ENCODE data around the gene MINDY4.
"Not testable (repeated sequence)": the region's sequence is repeated elsewhere in the genome, so short reads cannot be mapped to it uniquely, and the experiment has no call there.

Gene MINDY4

DNA sequence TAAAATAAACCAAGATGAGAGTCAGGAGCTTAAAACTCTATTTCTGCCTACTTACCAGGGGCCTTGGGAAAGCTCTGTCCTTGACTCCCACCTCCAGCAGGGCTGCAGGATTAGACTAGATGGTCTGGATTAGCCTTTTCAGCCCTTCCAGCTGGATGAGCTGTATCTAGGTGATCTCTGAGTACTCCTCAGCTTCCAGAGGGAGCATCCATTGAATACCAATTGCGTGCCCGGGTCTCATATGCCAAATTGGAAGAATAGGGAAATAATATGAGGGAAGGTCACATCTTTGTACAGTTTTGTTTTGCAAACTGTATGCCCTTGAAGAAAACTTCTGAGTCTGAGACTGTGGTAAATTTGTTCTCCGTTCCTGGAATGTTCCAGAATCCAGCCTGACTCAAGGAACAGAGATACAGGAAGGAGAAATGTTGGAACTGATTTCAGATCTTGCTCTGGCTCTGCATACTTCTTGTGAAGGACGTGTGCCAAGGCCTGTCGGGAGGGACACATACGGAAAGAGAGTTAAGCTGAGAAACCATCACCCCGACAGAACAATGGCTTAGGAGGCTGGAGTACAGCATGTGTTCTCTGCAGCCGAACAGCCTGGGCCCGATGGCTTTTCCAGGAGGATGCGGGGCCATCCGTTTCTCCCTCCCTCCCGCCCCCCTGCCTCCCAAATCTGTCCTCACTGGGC lies 44.9 kb downstream of the MINDY4 start:
- Mint-ChIP-seq H3K27me3 (no peaks in the 10 kb centered on the region), H3K4me1 (ENCODE audit: low read depth) (no peaks in the 10 kb centered on the region), H3K4me3 (no peak overlapping the region), H3K36me3 (ENCODE audit: low read depth) (no peaks in the 10 kb centered on the region), H3K27ac (no peak overlapping the region), H3K9me3 (no peaks in the 10 kb centered on the region)

DNA sequence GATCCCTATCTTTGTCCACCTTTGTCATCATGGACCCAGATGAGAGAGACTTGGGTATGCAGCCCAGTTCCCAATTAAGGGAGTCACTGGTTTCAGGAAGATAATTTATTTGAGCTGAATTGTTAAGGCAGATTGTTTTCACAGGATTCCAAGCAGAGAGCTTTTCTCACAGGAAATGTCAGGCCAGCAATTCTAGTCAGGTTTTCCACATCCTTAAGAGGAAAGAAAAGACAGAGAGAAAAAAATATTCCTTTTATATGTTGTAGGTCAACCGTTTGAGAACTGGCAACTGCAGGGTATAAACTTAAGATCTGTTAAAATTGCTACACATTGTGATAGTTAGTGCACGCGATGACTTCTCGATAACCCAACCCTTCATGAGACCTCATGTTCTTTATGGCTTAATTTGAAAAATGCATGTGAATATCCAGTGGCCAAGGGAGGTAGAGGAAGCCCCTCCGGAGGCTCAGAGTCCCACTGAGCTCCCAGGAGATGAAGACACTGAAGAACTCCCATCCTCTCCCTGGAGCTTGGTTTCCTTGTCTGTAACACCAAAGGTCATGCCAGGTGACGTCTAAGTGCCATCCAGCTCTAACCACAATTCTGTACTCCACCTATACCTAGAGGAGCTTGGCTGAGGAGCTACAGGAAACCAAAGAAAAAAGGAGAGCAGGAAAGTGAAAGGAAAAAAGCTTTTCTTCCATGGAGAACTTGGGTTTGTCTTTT lies 45.6 kb downstream of the MINDY4 start:
- Mint-ChIP-seq H3K27ac (no peak overlapping the region), H3K36me3 (ENCODE audit: low read depth) (no peaks in the 10 kb centered on the region), H3K27me3 (no peaks in the 10 kb centered on the region), H3K4me1 (ENCODE audit: low read depth) (no peaks in the 10 kb centered on the region), H3K4me3 (no peak overlapping the region), H3K9me3 (no peaks in the 10 kb centered on the region)

DNA sequence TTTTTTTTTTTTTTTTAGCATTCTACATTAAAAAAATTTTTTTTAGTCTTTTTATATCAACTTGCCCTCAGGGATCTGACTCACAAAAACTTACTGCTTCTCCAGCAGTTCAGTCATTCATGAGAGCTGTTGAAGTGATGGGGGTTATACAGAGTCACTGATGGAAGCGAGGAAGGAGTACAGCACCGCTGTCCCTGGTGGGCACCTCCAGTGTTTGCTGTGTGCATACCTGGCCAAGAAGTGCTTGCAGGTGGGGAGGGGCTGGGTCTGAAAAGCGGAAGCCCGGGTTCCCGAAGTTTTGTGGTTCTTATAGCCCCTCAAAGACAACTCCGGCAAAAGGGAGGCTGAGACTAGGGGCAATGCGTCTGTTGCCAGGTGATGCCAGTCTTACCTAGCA lies 46.2 kb downstream of the MINDY4 start:
- Mint-ChIP-seq H3K4me3 (no peak overlapping the region), H3K9me3 (no peaks in the 10 kb centered on the region), H3K4me1 (ENCODE audit: low read depth) (no peaks in the 10 kb centered on the region), H3K27ac (no peak overlapping the region), H3K27me3 (no peaks in the 10 kb centered on the region), H3K36me3 (ENCODE audit: low read depth) (no peaks in the 10 kb centered on the region)

DNA sequence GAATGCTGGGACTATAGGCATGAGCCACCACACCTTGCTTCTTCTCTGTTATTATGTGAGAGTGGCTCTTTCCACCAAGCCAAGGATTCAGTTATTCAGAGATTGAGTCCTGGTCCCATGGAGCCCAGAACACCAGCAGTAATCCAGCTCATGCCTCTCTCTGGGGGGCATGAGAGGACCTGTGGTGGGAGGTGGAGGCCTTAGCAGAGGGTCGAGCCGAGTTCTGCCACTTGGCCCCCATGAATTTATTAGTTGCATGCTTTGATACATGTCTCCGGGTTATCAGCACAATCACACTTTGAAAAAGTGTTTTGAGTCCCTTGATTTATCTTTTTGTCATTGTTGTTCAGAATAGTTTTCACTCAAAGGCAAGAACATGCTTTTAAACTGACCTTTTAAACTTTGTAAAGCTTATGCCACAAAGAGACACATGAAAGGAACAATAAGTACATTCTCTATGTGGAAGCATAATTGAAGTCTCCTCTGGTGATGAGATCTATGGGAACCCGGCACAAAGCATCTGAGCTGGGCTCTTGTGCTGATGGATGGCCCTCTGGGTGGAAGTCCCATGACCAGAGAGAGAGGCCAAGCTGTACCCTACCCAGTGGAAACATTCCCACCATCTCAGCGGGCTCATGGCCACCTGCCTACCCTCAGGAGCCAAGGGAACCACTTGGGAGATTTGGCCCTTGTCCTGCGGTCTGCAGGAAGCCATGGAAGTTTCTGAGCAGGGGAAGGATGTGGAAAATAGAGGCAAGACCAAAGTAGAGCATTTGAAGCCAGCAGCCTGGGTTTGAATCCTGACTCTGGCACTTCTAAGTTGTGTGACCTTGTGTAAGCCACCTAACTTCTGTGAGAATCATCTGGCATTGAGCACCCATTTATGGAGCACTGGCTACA lies 53.9 kb downstream of the MINDY4 start:
- Mint-ChIP-seq H3K4me1 (ENCODE audit: low read depth) (no peaks in the 10 kb centered on the region), H3K27me3 (no peaks in the 10 kb centered on the region), H3K9me3 (no peaks in the 10 kb centered on the region), H3K36me3 (ENCODE audit: low read depth) (peaks cover under 1% of the 10 kb centered on the region), H3K27ac (no peak overlapping the region), H3K4me3 (no peak overlapping the region)

DNA sequence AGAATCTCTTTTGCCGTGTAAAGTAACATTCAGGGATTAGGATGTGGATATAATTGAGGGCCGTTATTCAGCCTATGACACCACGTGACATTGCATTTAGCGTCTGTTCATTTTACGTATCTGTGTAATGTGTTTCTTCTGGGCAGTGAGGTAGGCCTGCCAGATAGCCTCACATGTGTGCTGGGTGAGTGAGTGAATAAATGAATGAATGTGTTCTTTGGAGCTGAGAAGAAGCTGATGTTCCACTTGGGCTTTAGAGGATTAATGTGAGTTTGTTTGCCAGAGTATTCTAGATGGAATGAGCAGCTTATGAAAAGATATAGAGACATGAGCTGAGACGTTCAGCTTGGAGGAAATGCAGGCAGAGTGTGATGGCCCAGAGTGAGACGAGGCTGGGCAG lies 55.0 kb downstream of the MINDY4 start:
- Mint-ChIP-seq H3K4me3 (no peak overlapping the region), H3K27ac (no peak overlapping the region), H3K9me3 (peaks cover 5% of the 10 kb centered on the region)

DNA sequence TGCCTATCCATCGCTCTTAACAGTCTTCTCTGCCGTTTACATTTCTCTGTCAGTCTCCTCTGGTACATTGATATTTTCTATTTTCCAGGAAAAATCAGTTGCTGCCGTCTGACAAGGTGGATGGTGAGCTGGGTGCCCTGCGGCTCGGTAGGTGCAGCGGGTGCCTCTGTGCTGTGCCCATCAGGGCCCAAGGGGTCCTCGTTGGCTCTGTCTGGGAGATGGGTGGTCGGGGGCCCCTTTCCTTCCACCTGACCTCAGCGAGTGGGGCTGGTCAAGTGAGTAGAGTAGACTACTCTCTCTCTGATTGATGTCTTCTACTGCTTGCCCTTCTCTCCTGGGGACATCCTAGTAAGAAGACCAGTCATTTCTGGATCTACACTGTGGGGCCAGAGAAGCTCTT lies 57.4 kb downstream of the MINDY4 start:
- Mint-ChIP-seq H3K9me3 (peaks cover 13% of the 10 kb centered on the region), H3K4me1 (ENCODE audit: low read depth) (no peaks in the 10 kb centered on the region), H3K36me3 (ENCODE audit: low read depth) (peaks cover 18% of the 10 kb centered on the region), H3K27ac (no peak overlapping the region), H3K4me3 (no peak overlapping the region), H3K27me3 (no peaks in the 10 kb centered on the region)

More for the DNA sequence above, 55.0 kb downstream of the MINDY4 start:
- peaks cover 9% of the 10 kb centered on the region for H3K36me3 Mint-ChIP-seq (ENCODE audit: low read depth)
- H3K4me1 Mint-ChIP-seq (ENCODE audit: low read depth), result no peaks in the 10 kb centered on the region
- no peaks in the 10 kb centered on the region for H3K27me3 Mint-ChIP-seq

DNA sequence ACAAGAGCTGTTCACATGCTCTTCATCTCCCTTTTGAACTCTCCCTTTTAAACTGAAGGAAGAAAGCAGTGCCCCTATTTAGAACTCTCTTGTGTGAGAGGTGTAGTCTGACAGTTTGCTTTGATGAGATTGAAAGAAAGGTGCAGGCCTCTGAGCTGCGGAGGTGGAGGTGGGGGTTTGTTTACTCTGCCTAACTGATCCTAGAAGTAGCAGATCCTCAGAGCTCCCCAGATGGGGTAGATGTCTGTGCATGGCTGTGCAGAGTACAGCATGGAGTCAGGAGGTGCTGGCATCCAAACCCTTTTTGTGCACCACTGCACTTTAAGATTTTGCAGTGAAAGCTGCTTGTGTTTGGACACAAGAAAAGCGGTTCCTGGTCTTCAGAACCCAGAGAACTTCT lies 58.3 kb downstream of the MINDY4 start:
- no peaks in the 10 kb centered on the region for H3K4me1 Mint-ChIP-seq (ENCODE audit: low read depth)
- no peak overlapping the region for H3K27ac Mint-ChIP-seq
- H3K36me3 Mint-ChIP-seq (ENCODE audit: low read depth), result peaks cover 20% of the 10 kb centered on the region
- no peaks in the 10 kb centered on the region for H3K27me3 Mint-ChIP-seq
- no peak overlapping the region for H3K4me3 Mint-ChIP-seq
- H3K9me3 Mint-ChIP-seq, result peaks cover 15% of the 10 kb centered on the region

DNA sequence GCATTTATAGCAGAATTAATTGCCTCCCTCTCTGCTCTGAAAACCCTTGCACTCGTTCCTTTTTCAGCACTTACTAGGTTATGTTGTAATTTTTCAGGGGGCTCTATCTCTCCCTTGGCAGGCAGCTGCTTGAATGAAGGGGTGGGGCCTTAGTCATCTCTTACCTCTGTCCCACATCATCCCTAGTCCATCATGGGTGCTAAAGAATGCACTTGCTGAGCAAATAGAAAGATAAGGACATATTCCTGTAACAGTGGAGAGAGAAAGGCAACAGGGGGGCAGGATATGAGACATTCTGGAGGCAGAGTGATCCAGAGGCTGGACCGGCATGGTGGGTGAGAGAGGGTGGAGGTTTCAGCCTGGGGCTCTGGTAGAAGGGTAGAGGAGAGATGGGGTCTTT lies 60.0 kb downstream of the MINDY4 start:
- H3K36me3 Mint-ChIP-seq (ENCODE audit: low read depth), result peaks cover 27% of the 10 kb centered on the region
- H3K4me3 Mint-ChIP-seq, result no peak overlapping the region
- H3K4me1 Mint-ChIP-seq (ENCODE audit: low read depth), result no peaks in the 10 kb centered on the region
- H3K27me3 Mint-ChIP-seq, result no peaks in the 10 kb centered on the region
- no peak overlapping the region for H3K27ac Mint-ChIP-seq
- peaks cover 22% of the 10 kb centered on the region for H3K9me3 Mint-ChIP-seq

DNA sequence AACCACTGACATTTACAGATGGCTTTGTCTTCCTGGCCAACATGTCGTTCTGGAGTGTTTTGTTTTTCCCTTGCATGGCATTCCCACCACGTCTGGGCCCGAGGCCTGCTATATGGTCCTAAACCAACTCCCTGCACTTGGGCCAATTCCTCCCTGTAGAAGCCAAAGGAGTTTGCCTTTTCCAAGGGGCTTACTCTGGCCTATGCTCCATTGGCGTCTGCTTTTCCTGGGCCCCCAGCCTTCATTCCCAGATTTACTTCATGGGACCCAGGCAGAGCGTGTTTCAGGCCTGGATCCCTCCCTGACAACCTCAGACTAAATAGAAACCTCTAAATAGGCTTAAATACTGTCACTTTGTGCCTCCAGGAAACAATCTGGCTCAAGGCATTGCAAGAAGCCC lies 60.7 kb downstream of the MINDY4 start:
- H3K9me3 Mint-ChIP-seq, result peaks cover 22% of the 10 kb centered on the region
- peaks cover 27% of the 10 kb centered on the region for H3K36me3 Mint-ChIP-seq (ENCODE audit: low read depth)
- H3K27ac Mint-ChIP-seq, result no peak overlapping the region
- H3K4me1 Mint-ChIP-seq (ENCODE audit: low read depth), result no peaks in the 10 kb centered on the region
- H3K27me3 Mint-ChIP-seq, result no peaks in the 10 kb centered on the region
- H3K4me3 Mint-ChIP-seq, result no peak overlapping the region

DNA sequence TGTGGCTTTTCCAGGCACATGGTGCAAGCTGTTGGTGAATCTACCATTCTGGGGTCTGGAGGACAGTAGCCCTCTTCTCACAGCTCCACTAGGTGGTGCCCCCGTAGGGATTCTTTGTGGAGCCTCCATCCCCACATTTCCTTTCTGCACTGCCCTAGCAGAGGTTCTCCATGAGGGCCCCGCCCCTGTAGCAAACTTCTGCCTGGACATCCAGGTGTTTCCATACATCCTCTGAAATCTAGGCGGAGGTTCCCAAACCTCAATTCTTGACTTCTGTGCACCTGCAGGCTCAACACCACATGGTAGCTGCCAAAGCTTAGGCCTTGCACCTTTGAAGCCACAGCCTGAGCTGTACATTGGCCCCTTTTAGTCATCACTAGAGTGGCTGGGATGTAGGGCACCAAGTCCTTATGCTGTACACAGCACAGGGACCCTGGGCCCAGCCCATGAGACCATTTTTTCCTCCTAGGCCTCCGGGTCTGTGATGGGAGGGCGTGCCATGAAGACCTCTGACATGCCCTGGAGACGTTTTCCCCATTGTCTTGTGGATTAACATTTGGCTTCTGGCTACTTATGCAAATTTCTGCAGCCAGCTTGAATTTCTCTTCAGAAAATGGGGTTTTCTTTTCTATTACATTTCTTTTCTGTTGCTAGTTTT lies 62.9 kb downstream of the MINDY4 start:
- not testable (repeated sequence) for H3K27ac Mint-ChIP-seq; H3K4me3 Mint-ChIP-seq; H3K4me1 Mint-ChIP-seq (ENCODE audit: low read depth); H3K27me3 Mint-ChIP-seq
- peaks cover 22% of the 10 kb centered on the region for H3K9me3 Mint-ChIP-seq
- H3K36me3 Mint-ChIP-seq (ENCODE audit: low read depth), result peaks cover 27% of the 10 kb centered on the region

DNA sequence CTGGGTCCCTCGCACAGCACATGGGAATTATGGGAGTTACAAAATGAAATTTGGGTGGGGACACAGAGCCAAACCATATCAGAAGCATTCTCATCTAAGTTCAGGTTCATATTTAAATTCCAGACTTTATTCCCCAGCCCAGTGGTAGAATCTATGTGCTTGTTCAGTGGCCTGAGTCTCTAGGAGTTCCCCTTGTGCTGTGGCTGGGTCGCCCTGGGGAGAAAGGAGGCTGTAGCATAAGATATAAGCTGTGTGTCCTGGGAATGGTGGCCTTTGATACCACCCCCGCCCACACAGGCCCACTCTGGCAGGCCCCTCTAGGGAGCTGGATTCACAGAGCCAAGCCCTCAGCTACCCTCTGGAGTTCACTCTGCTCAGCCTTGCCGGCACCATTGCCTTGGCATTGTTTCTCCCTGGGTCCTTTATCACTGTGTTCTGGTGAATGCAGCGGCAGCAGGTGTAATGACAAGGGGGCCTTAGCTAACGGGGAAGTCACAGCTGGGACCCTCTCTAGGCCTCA lies 64.2 kb downstream of the MINDY4 start:
- Mint-ChIP-seq H3K27me3 (no peaks in the 10 kb centered on the region), H3K36me3 (ENCODE audit: low read depth) (peaks cover 22% of the 10 kb centered on the region)

DNA sequence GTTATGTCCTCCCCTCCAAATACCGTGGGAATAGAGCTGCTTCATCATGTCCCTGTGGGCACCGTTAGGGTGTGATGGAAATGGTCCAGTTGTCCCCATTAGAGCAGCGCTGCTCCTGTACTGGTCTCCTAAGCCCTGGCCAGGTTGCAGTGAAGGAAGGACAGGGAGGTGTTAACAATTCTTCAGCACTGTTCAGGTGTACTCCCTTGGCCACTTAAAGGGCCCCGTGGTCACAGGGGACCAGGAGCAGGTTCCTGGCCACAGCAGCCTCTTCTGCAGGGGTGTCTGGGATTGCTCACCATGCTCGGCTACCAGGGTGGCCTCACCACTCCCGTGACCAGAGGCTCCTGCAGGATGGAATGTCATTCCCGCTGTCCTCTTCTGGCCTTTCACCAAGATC lies 65.8 kb downstream of the MINDY4 start:
- Mint-ChIP-seq H3K4me1 (ENCODE audit: low read depth) (no peaks in the 10 kb centered on the region), H3K36me3 (ENCODE audit: low read depth) (peaks cover 17% of the 10 kb centered on the region), H3K27me3 (no peaks in the 10 kb centered on the region), H3K27ac (no peak overlapping the region), H3K4me3 (no peak overlapping the region), H3K9me3 (peaks cover 17% of the 10 kb centered on the region)

More for the DNA sequence above, 64.2 kb downstream of the MINDY4 start:
- no peaks in the 10 kb centered on the region for H3K4me1 Mint-ChIP-seq (ENCODE audit: low read depth)
- H3K27ac Mint-ChIP-seq, result no peak overlapping the region
- peaks cover 21% of the 10 kb centered on the region for H3K9me3 Mint-ChIP-seq
- H3K4me3 Mint-ChIP-seq, result no peak overlapping the region

DNA sequence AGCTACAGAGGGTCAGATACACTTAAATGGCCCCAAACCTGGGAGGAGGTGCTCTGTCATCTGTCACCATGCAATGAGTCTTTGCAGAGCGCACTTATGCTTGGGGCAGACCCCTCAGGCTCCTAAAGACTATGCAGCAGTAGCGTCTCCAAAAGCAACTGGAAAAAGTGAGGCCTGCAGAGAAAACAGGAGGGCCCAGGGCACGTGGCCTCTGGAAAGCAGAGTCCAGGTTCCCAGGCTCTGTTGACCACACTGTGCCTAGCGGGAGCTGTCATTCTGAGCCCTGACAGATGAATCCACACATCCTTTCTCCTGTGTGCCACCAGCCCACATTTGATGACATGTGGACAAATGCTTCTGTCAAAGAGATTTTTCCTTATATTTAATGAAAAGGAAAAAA lies 66.4 kb downstream of the MINDY4 start:
- Mint-ChIP-seq H3K9me3 (peaks cover 17% of the 10 kb centered on the region), H3K27ac (no peak overlapping the region)

DNA sequence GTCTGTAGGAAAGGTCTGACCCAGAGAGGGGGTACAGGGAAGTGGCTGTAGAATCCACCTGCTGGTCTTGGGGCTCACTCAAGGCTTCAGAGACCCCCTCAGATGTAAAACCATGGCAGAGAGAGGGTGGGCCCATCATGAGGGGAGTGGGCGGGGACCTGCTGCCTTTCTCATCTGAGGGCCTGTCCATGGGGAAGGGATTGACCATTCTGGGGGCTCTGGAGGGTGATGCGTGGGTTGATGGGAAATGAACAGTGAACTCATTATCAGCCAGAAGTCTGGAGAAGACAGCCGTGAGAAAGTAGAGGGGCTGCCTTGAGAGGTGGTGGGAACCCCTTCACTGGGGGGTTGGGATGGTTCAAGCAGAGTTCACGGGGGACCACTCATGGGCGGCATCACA lies 66.8 kb downstream of the MINDY4 start:
- Mint-ChIP-seq H3K27ac (no peak overlapping the region), H3K36me3 (ENCODE audit: low read depth) (peaks cover 14% of the 10 kb centered on the region)

More for the DNA sequence above, 66.4 kb downstream of the MINDY4 start:
- Mint-ChIP-seq H3K4me1 (ENCODE audit: low read depth) (no peaks in the 10 kb centered on the region), H3K36me3 (ENCODE audit: low read depth) (peaks cover 17% of the 10 kb centered on the region), H3K27me3 (no peaks in the 10 kb centered on the region), H3K4me3 (no peak overlapping the region)

More for the DNA sequence above, 66.8 kb downstream of the MINDY4 start:
- Mint-ChIP-seq H3K4me3 (no peak overlapping the region), H3K9me3 (peaks cover 12% of the 10 kb centered on the region), H3K27me3 (no peaks in the 10 kb centered on the region), H3K4me1 (ENCODE audit: low read depth) (no peaks in the 10 kb centered on the region)

All from stimulated activated naive CD8-positive, alpha-beta T cell treated with anti-CD3 and anti-CD28 coated beads, Interleukin-15, Interleukin-2, amounts not matched to agents 100 ng/mL and 50 ng/mL, for 24 hours (primary cell).